AG04450 (cell line): ENCODE results near the gene ARMH1. TPM values are rescaled to one million over a fixed set of nuclear protein-coding genes. Genes with fewer than 3 reads are reported as not detected.
"Not testable (repeated sequence)": the region's sequence is repeated elsewhere in the genome, so short reads cannot be mapped to it uniquely, and the experiment has no call there.

Experiments used
- CTCF ChIA-PET: fragments of 300-600, 350-600 bp; formaldehyde crosslinking; extraction: SDS; loops from one replicate; lab custom pipeline; 2022; ENCODE audit warnings: antibody characterized with exemption, inconsistent platforms; lab: Charles Lee
- POLR2A ChIA-PET: fragments of 350-600 bp; formaldehyde crosslinking; extraction: SDS; loops from one replicate; lab custom pipeline; 2021; ENCODE audit warnings: antibody characterized with exemption, inconsistent platforms; lab: Yijun Ruan, JAX
- DNase-seq: peaks from one replicate; pipeline ENCODE4 v3.0.0-alpha.2; 2011; ENCODE audit warnings: low read depth, low spot score
- H3K27ac ChIP-seq: one replicate; pipeline ENCODE4 v1.5.1; 2012; ENCODE audit warnings: low read depth, low read length, control low read depth
- H3K27me3 ChIP-seq: one replicate; pipeline ENCODE4 v1.6.0; 2012; ENCODE audit warnings: low read length; ENCODE audit not compliant: control insufficient read depth, insufficient read depth
- H3K4me3 ChIP-seq: 2 replicates; pipeline ENCODE4 v1.5.1; 2011; ENCODE audit warnings: mild to moderate bottlenecking, low read depth, low read length, control low read depth
- H3K9me3 ChIP-seq: 2 replicates; pipeline ENCODE4 v1.5.1; 2012; ENCODE audit warnings: low read length; ENCODE audit not compliant: control insufficient read depth, insufficient read depth
- CTCF ChIP-seq: IDR thresholded peaks from 2 replicates; pipeline ENCODE4 v1.5.1; 2011; ENCODE audit warnings: low read depth, low read length, control low read depth, inconsistent platforms
- polyA plus RNA-seq: library from polyadenylated mRNA; depleted of rRNA; stranded (reverse); fragments of >200 nt; gene quantifications from 2 replicates; pipeline ENCODE4 v1.2.3, GENCODE V29; 2011

Gene ARMH1
- polyA plus RNA-seq, 1 experiment, result 2.7 TPM

- ChIA-PET CTCF (interaction anchor here (1.0 kb wide), 1 partner anchor 36 kb away, joined by 4 read pairs; the partner anchor contains the start of gene RNU5D-1), POLR2A (no interaction called here)
- Histone ChIP-seq H3K4me3 (no peak overlapping the region), H3K27ac (no peak overlapping the region), H3K27me3 (peaks cover 2% of the 10 kb centered on the region), H3K9me3 (no peaks in the 10 kb centered on the region)
- no peak for DNase-seq
- TF ChIP-seq CTCF, result no peak
Measured at GRCh38 chr1:44695671-44696070, 21.2 kb downstream of the ARMH1 start.

GRCh38 chr1:44696101-44696500, 21.6 kb downstream of the ARMH1 start:
- Histone ChIP-seq H3K4me3 (no peak overlapping the region), H3K27ac (no peak overlapping the region), H3K27me3 (peaks cover 2% of the 10 kb centered on the region), H3K9me3 (no peaks in the 10 kb centered on the region)
- ChIA-PET CTCF (interaction anchor here (0.7 kb wide), 1 partner anchor 17 kb away, joined by 3 read pairs; no protein-coding TSS in a partner anchor), POLR2A (no interaction called here)
- no peak for DNase-seq
- TF ChIP-seq CTCF, result no peak

- Histone ChIP-seq H3K27ac (no peak overlapping the region), H3K4me3 (no peak overlapping the region), H3K9me3 (no peaks in the 10 kb centered on the region), H3K27me3 (peaks cover 2% of the 10 kb centered on the region)
- CTCF ChIA-PET, result interaction anchor here (0.7 to 0.8 kb wide), 2 partner anchors 17 to 18 kb away, joined by 3 read pairs; no protein-coding TSS in a partner anchor
- POLR2A ChIA-PET, result interaction anchor here (0.6 kb wide), 1 partner anchor 25 kb away, joined by 3 read pairs; no protein-coding TSS in a partner anchor
- no peak for TF ChIP-seq CTCF
- DNase-seq, result no peak
Measured at GRCh38 chr1:44696789-44697345, 22.4 kb downstream of the ARMH1 start.

- Histone ChIP-seq H3K9me3 (no peaks in the 10 kb centered on the region), H3K27me3 (peaks cover 2% of the 10 kb centered on the region), H3K27ac (no peak overlapping the region), H3K4me3 (no peak overlapping the region)
- TF ChIP-seq CTCF, result no peak
- ChIA-PET CTCF (no interaction called here), POLR2A (no interaction called here)
- DNase-seq, result no peak
Measured at GRCh38 chr1:44698138-44698537, 23.6 kb downstream of the ARMH1 start.

GRCh38 chr1:44699375-44699774, 24.9 kb downstream of the ARMH1 start:
- H3K27ac ChIP-seq, DNase-seq, H3K9me3 ChIP-seq, H3K4me3 ChIP-seq, H3K27me3 ChIP-seq, POLR2A ChIA-PET, CTCF ChIA-PET: not testable (repeated sequence)
